GM20000 (cell line): Measurements from ENCODE around the gene CLNK.

Source experiments
- DNase-seq: peaks from one replicate; pipeline ENCODE4 v3.0.0; 2012; ENCODE audit warnings: low spot score
- TF ChIP-seq, protein P1 (sequence below): IDR thresholded peaks from 2 replicates; pipeline ENCODE4 v1.5.1; 2012; ENCODE audit warnings: mild to moderate bottlenecking, control low read depth; ENCODE audit errors: extremely low read depth, missing control alignments

The CLNK gene

DNA sequence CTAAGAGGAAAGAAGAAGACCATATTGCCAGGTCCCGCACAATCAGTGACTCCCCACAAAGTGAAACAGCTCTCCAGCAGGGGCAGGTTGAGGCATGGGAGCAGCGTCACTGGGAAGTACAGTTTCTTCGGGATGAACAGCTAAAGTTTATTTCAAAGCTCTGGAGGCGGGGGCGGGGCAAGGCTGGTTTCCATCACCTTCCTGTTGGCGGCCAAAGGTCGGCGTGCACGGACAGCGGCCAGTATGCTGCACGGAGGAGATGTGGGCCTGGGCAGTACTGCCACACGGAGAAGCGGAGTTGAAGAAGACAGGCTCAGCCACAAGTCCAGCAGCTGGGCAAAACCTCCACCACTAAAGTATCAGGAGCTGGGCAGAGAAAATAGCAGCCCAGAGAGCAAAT is 226.4 kb downstream of the CLNK start:
- DNase-seq, result no peak
- TF ChIP-seq, protein P1, sequence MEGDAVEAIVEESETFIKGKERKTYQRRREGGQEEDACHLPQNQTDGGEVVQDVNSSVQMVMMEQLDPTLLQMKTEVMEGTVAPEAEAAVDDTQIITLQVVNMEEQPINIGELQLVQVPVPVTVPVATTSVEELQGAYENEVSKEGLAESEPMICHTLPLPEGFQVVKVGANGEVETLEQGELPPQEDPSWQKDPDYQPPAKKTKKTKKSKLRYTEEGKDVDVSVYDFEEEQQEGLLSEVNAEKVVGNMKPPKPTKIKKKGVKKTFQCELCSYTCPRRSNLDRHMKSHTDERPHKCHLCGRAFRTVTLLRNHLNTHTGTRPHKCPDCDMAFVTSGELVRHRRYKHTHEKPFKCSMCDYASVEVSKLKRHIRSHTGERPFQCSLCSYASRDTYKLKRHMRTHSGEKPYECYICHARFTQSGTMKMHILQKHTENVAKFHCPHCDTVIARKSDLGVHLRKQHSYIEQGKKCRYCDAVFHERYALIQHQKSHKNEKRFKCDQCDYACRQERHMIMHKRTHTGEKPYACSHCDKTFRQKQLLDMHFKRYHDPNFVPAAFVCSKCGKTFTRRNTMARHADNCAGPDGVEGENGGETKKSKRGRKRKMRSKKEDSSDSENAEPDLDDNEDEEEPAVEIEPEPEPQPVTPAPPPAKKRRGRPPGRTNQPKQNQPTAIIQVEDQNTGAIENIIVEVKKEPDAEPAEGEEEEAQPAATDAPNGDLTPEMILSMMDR, result no peak

DNA sequence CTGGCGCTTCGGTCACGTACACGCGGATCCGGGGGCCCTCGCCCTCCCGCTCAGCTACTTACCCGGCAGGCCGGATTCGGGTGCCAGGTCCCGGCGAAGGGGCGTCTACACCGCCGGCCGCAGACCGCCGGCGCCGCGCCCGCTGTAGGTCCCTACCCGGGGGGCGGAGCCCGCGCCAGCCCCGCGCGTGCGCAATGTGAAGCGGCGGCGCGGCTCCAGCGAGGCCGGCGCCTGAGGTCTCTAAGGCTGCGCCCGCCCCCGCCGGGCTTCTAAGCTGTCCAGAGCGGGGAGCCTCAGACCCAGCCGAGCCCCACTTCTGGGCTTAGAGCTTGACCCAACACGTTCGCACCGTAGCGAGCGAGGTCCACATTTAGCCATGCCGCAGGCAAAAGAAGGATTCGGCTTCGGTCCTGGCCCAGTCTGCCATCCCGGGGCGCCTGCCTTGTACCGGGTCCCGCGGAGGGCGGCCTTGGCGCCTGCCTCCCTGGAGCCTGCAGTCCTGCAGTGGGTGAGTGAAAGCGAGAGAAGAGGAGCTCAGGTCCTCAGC is 227.2 kb downstream of the CLNK start, which contains the start of gene ZNF518B:
Gene ZNF518B (minus strand): TSS at position 172 of the 547 bp plus-strand sequence. CDS start 11,098 bp downstream, outside the sequence.
- TF ChIP-seq, protein P1, result no peak
- DNase-seq, result peak; percentile 96

DNA sequence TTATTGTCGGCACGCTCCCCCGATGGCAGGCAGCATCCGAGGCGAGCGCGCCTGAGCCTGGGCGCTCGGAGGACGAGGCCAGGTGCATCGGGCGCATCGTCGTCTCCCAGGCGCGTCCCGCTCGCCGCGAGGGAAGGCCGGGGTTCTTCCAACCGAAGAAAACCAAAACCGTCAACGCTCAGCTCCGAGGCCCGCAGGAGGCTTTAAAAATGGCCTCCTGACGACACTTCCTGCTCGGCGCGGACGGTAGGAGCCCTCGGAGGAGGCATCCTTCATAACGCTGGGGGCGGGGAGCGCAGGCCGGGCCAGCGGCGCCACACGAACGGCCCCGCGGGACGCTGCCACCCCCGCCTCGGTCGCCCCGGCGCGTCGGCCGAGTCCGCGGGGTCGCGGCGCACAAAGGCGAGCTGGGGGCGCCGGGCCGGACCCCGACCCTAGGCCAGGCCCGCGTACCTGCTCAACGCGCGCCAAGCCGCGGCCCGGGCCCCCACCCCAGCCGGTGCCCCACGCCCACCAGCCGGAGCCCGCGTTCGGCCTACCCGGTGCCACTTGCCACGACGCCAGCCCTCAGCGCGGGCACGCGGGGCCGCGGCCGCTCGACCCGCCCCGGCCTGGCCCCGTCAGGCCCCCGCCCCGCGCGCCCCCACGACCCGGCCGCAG is 227.8 kb downstream of the CLNK start:
- DNase-seq, result peak; percentile 84
- TF ChIP-seq, protein P1, result no peak

DNA sequence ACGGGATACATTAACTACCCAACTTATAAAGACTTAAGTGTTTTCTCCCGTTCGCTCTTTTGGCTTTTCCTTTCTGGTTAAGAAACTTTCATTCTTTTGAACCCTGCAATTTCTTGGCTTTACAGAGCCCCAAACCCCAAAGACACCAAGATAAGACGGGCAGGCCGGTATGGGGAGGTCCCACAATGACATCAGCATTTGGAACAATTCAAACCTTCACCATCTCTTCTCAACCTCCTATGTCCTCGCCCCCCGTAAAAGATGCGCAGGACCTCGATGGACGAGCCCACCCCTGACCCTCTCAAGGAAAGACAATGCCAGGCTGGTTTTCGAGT is 228.3 kb downstream of the CLNK start:
- TF ChIP-seq, protein P1, result no peak
- peak; percentile 20 for DNase-seq

DNA sequence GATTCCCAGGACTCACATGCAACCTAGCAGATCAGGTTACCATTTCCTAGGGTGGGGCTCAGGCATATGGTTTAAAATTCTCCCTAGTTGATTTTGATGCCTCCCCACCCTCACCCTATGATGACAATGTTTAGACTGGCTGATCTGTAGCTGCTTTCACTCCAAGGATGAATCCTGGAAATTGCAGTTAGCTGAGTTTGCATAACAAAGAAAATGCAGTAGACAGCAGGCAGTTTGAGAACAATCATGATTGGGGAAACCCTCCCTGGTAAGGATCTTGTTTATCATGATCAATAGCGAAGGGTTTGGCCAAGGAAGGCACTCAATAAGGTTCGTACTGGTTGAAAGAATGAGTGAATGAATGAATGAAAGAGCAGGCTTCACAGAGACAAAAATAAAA is 229.4 kb downstream of the CLNK start:
- TF ChIP-seq, protein P1, result no peak
- no peak for DNase-seq

DNA sequence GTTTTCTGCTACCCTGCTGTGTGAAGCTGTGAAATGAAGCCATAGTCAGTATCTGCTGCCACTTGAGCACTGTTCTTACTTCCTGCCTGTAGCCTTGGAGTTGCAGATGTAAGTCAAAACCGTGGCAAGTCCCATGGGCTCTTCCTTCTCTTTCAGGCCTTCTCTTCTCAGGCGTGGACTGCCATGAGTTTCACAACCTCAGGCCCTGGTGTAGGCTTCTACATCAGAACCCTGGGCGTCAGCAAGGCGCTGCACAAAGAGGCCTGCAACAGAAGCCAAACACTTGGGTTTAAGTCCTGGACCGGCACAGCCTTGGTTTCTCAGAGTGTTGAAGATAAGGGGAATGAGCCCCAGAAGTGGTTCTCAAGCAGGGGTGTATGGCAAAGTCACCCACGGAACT is 229.8 kb downstream of the CLNK start:
- TF ChIP-seq, protein P1, result no peak
- no peak for DNase-seq

DNA sequence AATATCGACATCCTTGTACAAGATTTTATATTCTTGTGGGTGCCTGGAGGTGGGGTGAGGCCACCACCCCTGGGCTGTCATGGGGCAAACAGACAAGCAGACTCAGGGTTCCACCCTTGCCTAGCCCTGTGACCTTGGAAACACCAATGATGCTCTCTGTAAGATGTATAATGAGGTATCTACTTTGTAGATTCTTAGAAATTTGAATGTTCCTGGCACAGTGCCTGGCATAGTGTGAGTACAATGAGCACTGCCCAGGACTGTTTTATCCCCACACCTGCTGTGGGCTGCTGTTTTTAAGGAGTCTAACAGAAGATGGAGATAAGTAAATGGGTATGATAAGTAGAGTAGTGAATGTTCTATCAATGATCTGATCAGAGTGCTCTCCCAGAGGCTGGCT is 230.4 kb downstream of the CLNK start:
- no peak for DNase-seq
- TF ChIP-seq, protein P1, result no peak
